Caco-2 (cell line): Measurements from ENCODE around the gene BCAT1. TPM values are rescaled to one million over a fixed set of nuclear protein-coding genes. Genes with fewer than 3 reads are reported as not detected.

ENCODE experiments used
- BruUV-seq: library from RNA; stranded (reverse); fragments of 400-500 nt; replicated peaks from 2 replicates; lab custom pipeline; 2021; lab: Mats Ljungman, UMichigan
- CTCF ChIA-PET: fragments of 300-600 bp; sonication (Branson Sonifier 250); formaldehyde crosslinking; loops from one replicate; lab custom pipeline; 2022; ENCODE audit warnings: antibody characterized with exemption; lab: Charles Lee
- POLR2A ChIA-PET: fragments of 300-600 bp; sonication (Branson Sonifier 250); formaldehyde crosslinking; loops from one replicate; lab custom pipeline; 2022; ENCODE audit warnings: antibody characterized with exemption; lab: Charles Lee
- DNase-seq, 2 experiments: peaks; one replicate each; pipeline versions ENCODE4 v3.0.0 to v3.0.0-alpha.2; 2020 to 2022
- H3K27me3 ChIP-seq: replicated peaks from 2 replicates; pipeline ENCODE4 v1.6.0; 2011; ENCODE audit warnings: low read length; ENCODE audit not compliant: control insufficient read depth, insufficient read depth
- H3K36me3 ChIP-seq: 2 replicates; pipeline ENCODE4 v1.5.1; 2011; ENCODE audit warnings: low read length; ENCODE audit not compliant: control insufficient read depth, insufficient read depth
- H3K4me1 ChIP-seq: fragments of 250-450 bp; sonication (Bioruptor Pico); 2 replicates; pipeline ENCODE4 v1.5.1; 2020; ENCODE audit warnings: mild to moderate bottlenecking
- H3K4me3 ChIP-seq: 2 replicates; pipeline ENCODE4 v1.5.1; 2011; ENCODE audit warnings: low read depth, mild to moderate bottlenecking, control low read depth, low read length
- H3K9me3 ChIP-seq: fragments of 250-450 bp; sonication (Bioruptor Pico); 2 replicates; pipeline ENCODE4 v1.5.1; 2020; ENCODE audit warnings: mild to moderate bottlenecking, moderate library complexity
- H3K27ac Mint-ChIP-seq: one replicate; pipeline ENCODE4 v1.8.0; 2022; ENCODE audit warnings: mixed read lengths; ENCODE audit not compliant: unreplicated experiment
- H3K27me3 Mint-ChIP-seq: one replicate; pipeline ENCODE4 v1.8.0; 2022; ENCODE audit warnings: mixed read lengths; ENCODE audit not compliant: insufficient read depth, unreplicated experiment
- H3K36me3 Mint-ChIP-seq: one replicate; pipeline ENCODE4 v1.8.0; 2022; ENCODE audit warnings: mild to moderate bottlenecking, mixed read lengths; ENCODE audit not compliant: insufficient read depth, unreplicated experiment
- H3K4me1 Mint-ChIP-seq: one replicate; pipeline ENCODE4 v1.8.0; 2022; ENCODE audit warnings: low read depth, mixed read lengths; ENCODE audit not compliant: unreplicated experiment
- H3K4me3 Mint-ChIP-seq: one replicate; pipeline ENCODE4 v1.8.0; 2022; ENCODE audit warnings: mild to moderate bottlenecking, moderate library complexity, mixed read lengths; ENCODE audit not compliant: unreplicated experiment
- H3K9me3 Mint-ChIP-seq: one replicate; pipeline ENCODE4 v1.8.0; 2022; ENCODE audit warnings: mixed read lengths; ENCODE audit not compliant: unreplicated experiment
- CTCF ChIP-seq, 2 experiments: fragments of 200-600 bp in 1 of 2; IDR thresholded peaks; 1 replicate in 1 of 2; 2 replicates in 1 of 2; pipeline versions ENCODE4 v1.5.1 to v1.8.0; 2011 to 2022; ENCODE audit warnings: antibody characterized with exemption in 1 of 2, control low read depth in 1 of 2, inconsistent platforms in 1 of 2, low read depth in 1 of 2, low read length in 1 of 2, mild to moderate bottlenecking in 1 of 2, moderate library complexity in 1 of 2; ENCODE audit not compliant: insufficient read depth in 1 of 2, severe bottlenecking in 1 of 2, unreplicated experiment in 1 of 2
- intact Hi-C: fragments of 100-400 bp; cut with micrococcal nuclease; formaldehyde crosslinking; loops from one replicate; pipeline ENCODE4 v1.10.0; 2022; ENCODE audit not compliant: unreplicated experiment
- total RNA-seq: library from RNA; stranded (reverse); gene quantifications from 2 replicates; pipeline ENCODE4 v1.2.3, GENCODE V29; 2022

Gene BCAT1
- total RNA-seq, 1 experiment from 2014 or later, result 432 TPM

- Mint-ChIP-seq H3K9me3 (peaks cover 26% of the 10 kb centered on the region), H3K36me3 (no peaks in the 10 kb centered on the region), H3K4me3 (no peak overlapping the region), H3K4me1 (peaks cover 15% of the 10 kb centered on the region), H3K27ac (no peak overlapping the region), H3K27me3 (no peaks in the 10 kb centered on the region)
- intact Hi-C loops, result loop anchor here (10.0 kb wide), 1 partner anchor 408 kb away; no protein-coding TSS in a partner anchor
- H3K27me3 ChIP-seq, result no peaks in the 10 kb centered on the region
- 0 out of 2 replicates have a peak, but pooled peaks cover 2% of the 10 kb centered on the region for H3K36me3 ChIP-seq
- ChIA-PET POLR2A (no interaction called here), CTCF (no interaction called here)
- peaks cover 17% of the 10 kb centered on the region for H3K4me1 ChIP-seq
- DNase-seq, result no peak
- no peak for TF ChIP-seq CTCF (IDR thresholded peaks at IDR 0.05; ENCODE audit: insufficient read depth in 1 of 2, low read depth in 1 of 2, low read length in 1 of 2, severe bottlenecking in 1 of 2, unreplicated experiment in 1 of 2)
- peaks cover under 1% of the 10 kb centered on the region; the same call in 1 of the 2 replicates for H3K9me3 ChIP-seq
- H3K4me3 ChIP-seq, result no peak overlapping the region
- BruUV-seq, result no TSS peak
Observed at GRCh38 chr12:24772813-24773212, 176.1 kb downstream of the BCAT1 start.

- Mint-ChIP-seq H3K27me3 (no peaks in the 10 kb centered on the region), H3K9me3 (peaks cover 25% of the 10 kb centered on the region), H3K4me3 (no peak overlapping the region), H3K4me1 (peaks cover 8% of the 10 kb centered on the region), H3K27ac (no peak overlapping the region), H3K36me3 (no peaks in the 10 kb centered on the region)
- CTCF ChIA-PET, result interaction anchor here (0.6 kb wide), 1 partner anchor 36 kb away, joined by 3 read pairs; no protein-coding TSS in a partner anchor
- Histone ChIP-seq H3K27me3 (no peaks in the 10 kb centered on the region), H3K4me3 (no peak overlapping the region), H3K36me3 (0 out of 2 replicates have a peak, but pooled peaks cover 2% of the 10 kb centered on the region), H3K9me3 (peaks cover 17% of the 10 kb centered on the region), H3K4me1 (peaks cover 8% of the 10 kb centered on the region; the same call in 1 of the 2 replicates)
- no TSS peak for BruUV-seq
- no peak for TF ChIP-seq CTCF (IDR thresholded peaks at IDR 0.05; ENCODE audit: insufficient read depth in 1 of 2, low read depth in 1 of 2, low read length in 1 of 2, severe bottlenecking in 1 of 2, unreplicated experiment in 1 of 2)
- POLR2A ChIA-PET, result no interaction called here
- DNase-seq, result no peak
- intact Hi-C loops, result loop anchor here (10.0 kb wide), 1 partner anchor 406 kb away; no protein-coding TSS in a partner anchor
Observed at GRCh38 chr12:24770821-24771220, 178.1 kb downstream of the BCAT1 start.

- peaks cover 26% of the 10 kb centered on the region for H3K9me3 Mint-ChIP-seq
- no peak overlapping the region for H3K4me3 Mint-ChIP-seq
- H3K36me3 Mint-ChIP-seq, result peaks cover 5% of the 10 kb centered on the region
- no peak overlapping the region for H3K27ac Mint-ChIP-seq
- peaks cover 8% of the 10 kb centered on the region for H3K4me1 Mint-ChIP-seq
- intact Hi-C loops, result loop anchor here (10.0 kb wide), 1 partner anchor 406 kb away; no protein-coding TSS in a partner anchor
- POLR2A ChIA-PET, result no interaction called here
- H3K27me3 ChIP-seq, result no peaks in the 10 kb centered on the region
- H3K4me3 ChIP-seq, result no peak overlapping the region
- TF ChIP-seq CTCF (IDR thresholded peaks at IDR 0.05; ENCODE audit: insufficient read depth in 1 of 2, low read depth in 1 of 2, low read length in 1 of 2, severe bottlenecking in 1 of 2, unreplicated experiment in 1 of 2), result no peak
- H3K9me3 ChIP-seq, result peaks cover 19% of the 10 kb centered on the region
- CTCF ChIA-PET, result interaction anchor here (0.6 kb wide), 1 partner anchor 36 kb away, joined by 3 read pairs; no protein-coding TSS in a partner anchor
- no peak for DNase-seq
- H3K27me3 Mint-ChIP-seq, result no peaks in the 10 kb centered on the region
- H3K4me1 ChIP-seq, result peaks cover 8% of the 10 kb centered on the region; the same call in 1 of the 2 replicates
- H3K36me3 ChIP-seq, result 0 out of 2 replicates have a peak, but pooled peaks cover 2% of the 10 kb centered on the region
- no TSS peak for BruUV-seq
Observed at GRCh38 chr12:24770334-24770733, 178.6 kb downstream of the BCAT1 start.
